SW 1271 (cell line): ENCODE data around the gene SLC7A11.

ENCODE experiments used
- DNase-seq, 2 experiments: peaks; one replicate each; lab custom pipeline; 2025; lab: John Stamatoyannopoulos, UW

SLC7A11 gene

GRCh38 chr4:138161351-138161750, 80.8 kb downstream of the SLC7A11 start:
- DNase-seq = no peak

- no peak for DNase-seq
Measured at GRCh38 chr4:138158746-138159297, 83.3 kb downstream of the SLC7A11 start.

- DNase-seq = no peak
Measured at GRCh38 chr4:138140879-138141278, 101.3 kb downstream of the SLC7A11 start.

- no peak for DNase-seq
Measured at GRCh38 chr4:138138774-138139173, 103.4 kb downstream of the SLC7A11 start.

- DNase-seq = no peak
Measured at GRCh38 chr4:138135610-138136009, 106.5 kb downstream of the SLC7A11 start.

- DNase-seq = no peak
Measured at GRCh38 chr4:138118270-138118669, 123.9 kb downstream of the SLC7A11 start.

- no peak for DNase-seq
Measured at GRCh38 chr4:138115053-138115452, 127.1 kb downstream of the SLC7A11 start.

- DNase-seq = no peak
Measured at GRCh38 chr4:138114434-138114833, 127.7 kb downstream of the SLC7A11 start.
